HEK293 (cell line): ENCODE data around the gene STK10.

Source experiments
- MEIS1 ChIP-seq: sonication (generic); formaldehyde crosslinking; IDR thresholded peaks from 2 replicates; pipeline ENCODE4 v1.8.1; 2022; ENCODE audit warnings: missing genetic modification reagents, mild to moderate bottlenecking, borderline replicate concordance
- MYNN ChIP-seq: fragments of 450-650 bp; formaldehyde crosslinking; IDR thresholded peaks from 2 replicates; pipeline ENCODE4 v1.5.1; 2016; ENCODE audit warnings: missing biosample characterization, missing genetic modification characterization, borderline replicate concordance
- SETDB1 ChIP-seq: IDR thresholded peaks from one replicate; pipeline ENCODE4 v1.6.1; 2017; ENCODE audit warnings: mild to moderate bottlenecking, low read length, moderate library complexity, mixed read lengths; ENCODE audit not compliant: insufficient read length
- TRIM28 ChIP-seq: IDR thresholded peaks from 2 replicates; pipeline ENCODE4 v1.6.1; 2011; ENCODE audit warnings: low read length, control low read depth, borderline replicate concordance
- ZNF202 ChIP-seq: fragments of 450-650 bp; formaldehyde crosslinking; IDR thresholded peaks from 2 replicates; pipeline ENCODE4 v1.5.1; 2016; ENCODE audit warnings: missing biosample characterization, missing genetic modification characterization, borderline replicate concordance
- ZNF404 ChIP-seq: fragments of 450-650 bp; formaldehyde crosslinking; IDR thresholded peaks from 2 replicates; pipeline ENCODE4 v1.5.1; 2017; ENCODE audit warnings: missing biosample characterization, missing genetic modification characterization
- ZNF677 ChIP-seq: fragments of 450-650 bp; IDR thresholded peaks from 2 replicates; pipeline ENCODE4 v1.5.0; 2018; ENCODE audit warnings: missing biosample characterization, mild to moderate bottlenecking, missing genetic modification characterization, moderate library complexity
- TF ChIP-seq, protein P1 (sequence below): fragments of 450-650 bp; formaldehyde crosslinking; IDR thresholded peaks from 2 replicates; pipeline ENCODE4 v1.5.1; 2016; ENCODE audit warnings: missing biosample characterization, missing genetic modification characterization
- TF ChIP-seq, protein P2 (sequence below): fragments of 450-650 bp; formaldehyde crosslinking; conservative IDR thresholded peaks from 2 replicates; pipeline ENCODE4 v1.5.1; 2016; ENCODE audit warnings: low read depth, missing biosample characterization, missing genetic modification characterization
- TF ChIP-seq, protein P3 (sequence below): fragments of 450-650 bp; formaldehyde crosslinking; IDR thresholded peaks from 2 replicates; pipeline ENCODE4 v1.5.1; 2017; ENCODE audit warnings: missing biosample characterization, missing genetic modification characterization
- TF ChIP-seq, protein P4 (sequence below): sonication (generic); formaldehyde crosslinking; IDR thresholded peaks from 2 replicates; pipeline ENCODE4 v1.8.1; 2022; ENCODE audit warnings: mild to moderate bottlenecking, moderate library complexity, missing genetic modification reagents
- TF ChIP-seq, protein P5 (sequence below): fragments of 450-650 bp; formaldehyde crosslinking; IDR thresholded peaks from 2 replicates; pipeline ENCODE4 v1.5.1; 2016; ENCODE audit warnings: missing biosample characterization, missing genetic modification characterization, low read depth
- TF ChIP-seq, protein P6 (sequence below): fragments of 450-650 bp; formaldehyde crosslinking; IDR thresholded peaks from 2 replicates; pipeline ENCODE4 v1.5.1; 2016; ENCODE audit warnings: missing biosample characterization, missing genetic modification characterization

DNA sequence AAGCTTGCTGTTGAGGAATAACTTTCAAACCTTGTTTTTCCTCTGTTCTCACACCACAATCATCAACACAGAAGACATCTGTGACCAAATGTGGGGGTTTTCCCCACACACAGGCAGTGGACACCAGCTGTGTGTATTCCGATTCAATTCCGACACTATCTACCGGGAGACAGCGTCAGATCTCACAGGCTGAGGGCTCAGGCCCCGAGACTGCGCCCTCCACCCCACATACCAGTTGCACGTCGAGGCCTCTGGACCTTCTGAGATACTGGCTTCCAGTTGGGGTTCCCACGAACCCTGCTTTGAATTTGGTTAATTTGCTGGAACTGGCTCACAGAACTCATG is 41.3 kb downstream of the STK10 start:
- TF ChIP-seq ZNF677 (tag by site-specific recombination) (no peak), TRIM28 (no peak), SETDB1 (no peak), ZNF202 (tag by site-specific recombination) (no peak), MYNN (no peak), ZNF404 (tag by site-specific recombination) (no peak), MEIS1 (CRISPR knock-in tag) (no peak)
- TF ChIP-seq, protein P1, sequence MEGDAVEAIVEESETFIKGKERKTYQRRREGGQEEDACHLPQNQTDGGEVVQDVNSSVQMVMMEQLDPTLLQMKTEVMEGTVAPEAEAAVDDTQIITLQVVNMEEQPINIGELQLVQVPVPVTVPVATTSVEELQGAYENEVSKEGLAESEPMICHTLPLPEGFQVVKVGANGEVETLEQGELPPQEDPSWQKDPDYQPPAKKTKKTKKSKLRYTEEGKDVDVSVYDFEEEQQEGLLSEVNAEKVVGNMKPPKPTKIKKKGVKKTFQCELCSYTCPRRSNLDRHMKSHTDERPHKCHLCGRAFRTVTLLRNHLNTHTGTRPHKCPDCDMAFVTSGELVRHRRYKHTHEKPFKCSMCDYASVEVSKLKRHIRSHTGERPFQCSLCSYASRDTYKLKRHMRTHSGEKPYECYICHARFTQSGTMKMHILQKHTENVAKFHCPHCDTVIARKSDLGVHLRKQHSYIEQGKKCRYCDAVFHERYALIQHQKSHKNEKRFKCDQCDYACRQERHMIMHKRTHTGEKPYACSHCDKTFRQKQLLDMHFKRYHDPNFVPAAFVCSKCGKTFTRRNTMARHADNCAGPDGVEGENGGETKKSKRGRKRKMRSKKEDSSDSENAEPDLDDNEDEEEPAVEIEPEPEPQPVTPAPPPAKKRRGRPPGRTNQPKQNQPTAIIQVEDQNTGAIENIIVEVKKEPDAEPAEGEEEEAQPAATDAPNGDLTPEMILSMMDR (tag by site-specific recombination) = no peak
- TF ChIP-seq, protein P2, sequence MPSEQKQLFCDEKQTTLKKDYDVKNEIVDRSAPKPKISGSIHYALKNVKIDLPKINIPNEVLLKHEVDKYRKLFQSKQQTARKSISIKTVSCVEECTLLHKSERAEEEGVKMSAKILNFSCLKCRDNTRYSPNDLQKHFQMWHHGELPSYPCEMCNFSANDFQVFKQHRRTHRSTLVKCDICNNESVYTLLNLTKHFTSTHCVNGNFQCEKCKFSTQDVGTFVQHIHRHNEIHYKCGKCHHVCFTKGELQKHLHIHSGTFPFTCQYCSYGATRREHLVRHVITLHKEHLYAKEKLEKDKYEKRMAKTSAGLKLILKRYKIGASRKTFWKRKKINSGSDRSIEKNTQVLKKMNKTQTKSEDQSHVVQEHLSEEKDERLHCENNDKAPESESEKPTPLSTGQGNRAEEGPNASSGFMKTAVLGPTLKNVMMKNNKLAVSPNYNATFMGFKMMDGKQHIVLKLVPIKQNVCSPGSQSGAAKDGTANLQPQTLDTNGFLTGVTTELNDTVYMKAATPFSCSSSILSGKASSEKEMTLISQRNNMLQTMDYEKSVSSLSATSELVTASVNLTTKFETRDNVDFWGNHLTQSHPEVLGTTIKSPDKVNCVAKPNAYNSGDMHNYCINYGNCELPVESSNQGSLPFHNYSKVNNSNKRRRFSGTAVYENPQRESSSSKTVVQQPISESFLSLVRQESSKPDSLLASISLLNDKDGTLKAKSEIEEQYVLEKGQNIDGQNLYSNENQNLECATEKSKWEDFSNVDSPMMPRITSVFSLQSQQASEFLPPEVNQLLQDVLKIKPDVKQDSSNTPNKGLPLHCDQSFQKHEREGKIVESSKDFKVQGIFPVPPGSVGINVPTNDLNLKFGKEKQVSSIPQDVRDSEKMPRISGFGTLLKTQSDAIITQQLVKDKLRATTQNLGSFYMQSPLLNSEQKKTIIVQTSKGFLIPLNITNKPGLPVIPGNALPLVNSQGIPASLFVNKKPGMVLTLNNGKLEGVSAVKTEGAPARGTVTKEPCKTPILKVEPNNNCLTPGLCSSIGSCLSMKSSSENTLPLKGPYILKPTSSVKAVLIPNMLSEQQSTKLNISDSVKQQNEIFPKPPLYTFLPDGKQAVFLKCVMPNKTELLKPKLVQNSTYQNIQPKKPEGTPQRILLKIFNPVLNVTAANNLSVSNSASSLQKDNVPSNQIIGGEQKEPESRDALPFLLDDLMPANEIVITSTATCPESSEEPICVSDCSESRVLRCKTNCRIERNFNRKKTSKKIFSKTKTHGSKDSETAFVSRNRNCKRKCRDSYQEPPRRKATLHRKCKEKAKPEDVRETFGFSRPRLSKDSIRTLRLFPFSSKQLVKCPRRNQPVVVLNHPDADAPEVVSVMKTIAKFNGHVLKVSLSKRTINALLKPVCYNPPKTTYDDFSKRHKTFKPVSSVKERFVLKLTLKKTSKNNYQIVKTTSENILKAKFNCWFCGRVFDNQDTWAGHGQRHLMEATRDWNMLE = no peak
- TF ChIP-seq, protein P3, sequence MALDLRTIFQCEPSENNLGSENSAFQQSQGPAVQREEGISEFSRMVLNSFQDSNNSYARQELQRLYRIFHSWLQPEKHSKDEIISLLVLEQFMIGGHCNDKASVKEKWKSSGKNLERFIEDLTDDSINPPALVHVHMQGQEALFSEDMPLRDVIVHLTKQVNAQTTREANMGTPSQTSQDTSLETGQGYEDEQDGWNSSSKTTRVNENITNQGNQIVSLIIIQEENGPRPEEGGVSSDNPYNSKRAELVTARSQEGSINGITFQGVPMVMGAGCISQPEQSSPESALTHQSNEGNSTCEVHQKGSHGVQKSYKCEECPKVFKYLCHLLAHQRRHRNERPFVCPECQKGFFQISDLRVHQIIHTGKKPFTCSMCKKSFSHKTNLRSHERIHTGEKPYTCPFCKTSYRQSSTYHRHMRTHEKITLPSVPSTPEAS = no peak
- TF ChIP-seq, protein P4, sequence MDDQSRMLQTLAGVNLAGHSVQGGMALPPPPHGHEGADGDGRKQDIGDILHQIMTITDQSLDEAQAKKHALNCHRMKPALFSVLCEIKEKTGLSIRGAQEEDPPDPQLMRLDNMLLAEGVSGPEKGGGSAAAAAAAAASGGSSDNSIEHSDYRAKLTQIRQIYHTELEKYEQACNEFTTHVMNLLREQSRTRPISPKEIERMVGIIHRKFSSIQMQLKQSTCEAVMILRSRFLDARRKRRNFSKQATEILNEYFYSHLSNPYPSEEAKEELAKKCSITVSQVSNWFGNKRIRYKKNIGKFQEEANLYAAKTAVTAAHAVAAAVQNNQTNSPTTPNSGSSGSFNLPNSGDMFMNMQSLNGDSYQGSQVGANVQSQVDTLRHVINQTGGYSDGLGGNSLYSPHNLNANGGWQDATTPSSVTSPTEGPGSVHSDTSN (CRISPR knock-in tag) = no peak
- TF ChIP-seq, protein P5, sequence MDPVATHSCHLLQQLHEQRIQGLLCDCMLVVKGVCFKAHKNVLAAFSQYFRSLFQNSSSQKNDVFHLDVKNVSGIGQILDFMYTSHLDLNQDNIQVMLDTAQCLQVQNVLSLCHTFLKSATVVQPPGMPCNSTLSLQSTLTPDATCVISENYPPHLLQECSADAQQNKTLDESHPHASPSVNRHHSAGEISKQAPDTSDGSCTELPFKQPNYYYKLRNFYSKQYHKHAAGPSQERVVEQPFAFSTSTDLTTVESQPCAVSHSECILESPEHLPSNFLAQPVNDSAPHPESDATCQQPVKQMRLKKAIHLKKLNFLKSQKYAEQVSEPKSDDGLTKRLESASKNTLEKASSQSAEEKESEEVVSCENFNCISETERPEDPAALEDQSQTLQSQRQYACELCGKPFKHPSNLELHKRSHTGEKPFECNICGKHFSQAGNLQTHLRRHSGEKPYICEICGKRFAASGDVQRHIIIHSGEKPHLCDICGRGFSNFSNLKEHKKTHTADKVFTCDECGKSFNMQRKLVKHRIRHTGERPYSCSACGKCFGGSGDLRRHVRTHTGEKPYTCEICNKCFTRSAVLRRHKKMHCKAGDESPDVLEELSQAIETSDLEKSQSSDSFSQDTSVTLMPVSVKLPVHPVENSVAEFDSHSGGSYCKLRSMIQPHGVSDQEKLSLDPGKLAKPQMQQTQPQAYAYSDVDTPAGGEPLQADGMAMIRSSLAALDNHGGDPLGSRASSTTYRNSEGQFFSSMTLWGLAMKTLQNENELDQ (tag by site-specific recombination) = no peak
- TF ChIP-seq, protein P6, sequence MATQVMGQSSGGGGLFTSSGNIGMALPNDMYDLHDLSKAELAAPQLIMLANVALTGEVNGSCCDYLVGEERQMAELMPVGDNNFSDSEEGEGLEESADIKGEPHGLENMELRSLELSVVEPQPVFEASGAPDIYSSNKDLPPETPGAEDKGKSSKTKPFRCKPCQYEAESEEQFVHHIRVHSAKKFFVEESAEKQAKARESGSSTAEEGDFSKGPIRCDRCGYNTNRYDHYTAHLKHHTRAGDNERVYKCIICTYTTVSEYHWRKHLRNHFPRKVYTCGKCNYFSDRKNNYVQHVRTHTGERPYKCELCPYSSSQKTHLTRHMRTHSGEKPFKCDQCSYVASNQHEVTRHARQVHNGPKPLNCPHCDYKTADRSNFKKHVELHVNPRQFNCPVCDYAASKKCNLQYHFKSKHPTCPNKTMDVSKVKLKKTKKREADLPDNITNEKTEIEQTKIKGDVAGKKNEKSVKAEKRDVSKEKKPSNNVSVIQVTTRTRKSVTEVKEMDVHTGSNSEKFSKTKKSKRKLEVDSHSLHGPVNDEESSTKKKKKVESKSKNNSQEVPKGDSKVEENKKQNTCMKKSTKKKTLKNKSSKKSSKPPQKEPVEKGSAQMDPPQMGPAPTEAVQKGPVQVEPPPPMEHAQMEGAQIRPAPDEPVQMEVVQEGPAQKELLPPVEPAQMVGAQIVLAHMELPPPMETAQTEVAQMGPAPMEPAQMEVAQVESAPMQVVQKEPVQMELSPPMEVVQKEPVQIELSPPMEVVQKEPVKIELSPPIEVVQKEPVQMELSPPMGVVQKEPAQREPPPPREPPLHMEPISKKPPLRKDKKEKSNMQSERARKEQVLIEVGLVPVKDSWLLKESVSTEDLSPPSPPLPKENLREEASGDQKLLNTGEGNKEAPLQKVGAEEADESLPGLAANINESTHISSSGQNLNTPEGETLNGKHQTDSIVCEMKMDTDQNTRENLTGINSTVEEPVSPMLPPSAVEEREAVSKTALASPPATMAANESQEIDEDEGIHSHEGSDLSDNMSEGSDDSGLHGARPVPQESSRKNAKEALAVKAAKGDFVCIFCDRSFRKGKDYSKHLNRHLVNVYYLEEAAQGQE (tag by site-specific recombination) = no peak
